ENCODE data around the gene TRIM63.

The TRIM63 gene

DNA sequence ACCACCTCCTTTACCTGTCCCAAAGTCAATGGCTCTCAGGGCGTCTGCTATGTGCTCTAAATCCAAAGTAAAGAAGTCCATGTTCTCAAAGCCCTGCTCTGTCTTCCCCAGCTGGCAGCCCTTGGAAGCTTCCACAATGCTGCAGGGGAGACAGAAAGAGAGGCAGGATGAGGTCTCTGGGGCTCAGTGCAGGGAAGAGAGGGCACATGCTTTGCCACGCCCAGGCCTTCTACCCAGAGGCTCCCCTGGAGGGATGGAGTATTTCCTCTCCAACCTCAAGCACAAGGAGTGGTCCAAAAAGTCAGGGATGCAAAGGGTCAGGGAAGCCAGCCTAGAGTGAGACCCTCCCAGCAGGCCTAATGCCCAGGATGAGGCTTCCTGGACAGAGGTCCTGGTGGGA is 10.2 kb downstream of the TRIM63 start:
- no peak for DNase-seq (ENCODE audit: low spot score)

DNA sequence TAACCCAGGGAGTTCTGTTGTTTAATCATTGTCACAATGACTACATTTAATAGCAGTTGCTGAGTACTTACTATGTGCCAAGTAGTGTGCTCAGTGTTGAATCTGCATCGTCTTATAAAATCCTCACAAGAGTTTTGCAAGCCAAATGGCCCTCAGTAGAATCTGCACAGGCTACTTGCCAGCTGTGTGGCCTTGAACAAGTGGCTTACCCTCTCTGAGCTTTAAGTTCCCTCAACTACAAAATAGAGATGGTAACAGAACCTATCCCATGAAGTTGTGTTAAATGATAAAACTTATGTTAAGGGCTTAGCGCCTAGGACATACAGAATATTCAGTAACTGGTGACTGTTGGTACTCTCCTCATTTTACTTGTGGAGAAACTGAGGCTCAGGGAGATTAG is 12.4 kb downstream of the TRIM63 start:
- no peak for DNase-seq (ENCODE audit: low spot score)

DNA sequence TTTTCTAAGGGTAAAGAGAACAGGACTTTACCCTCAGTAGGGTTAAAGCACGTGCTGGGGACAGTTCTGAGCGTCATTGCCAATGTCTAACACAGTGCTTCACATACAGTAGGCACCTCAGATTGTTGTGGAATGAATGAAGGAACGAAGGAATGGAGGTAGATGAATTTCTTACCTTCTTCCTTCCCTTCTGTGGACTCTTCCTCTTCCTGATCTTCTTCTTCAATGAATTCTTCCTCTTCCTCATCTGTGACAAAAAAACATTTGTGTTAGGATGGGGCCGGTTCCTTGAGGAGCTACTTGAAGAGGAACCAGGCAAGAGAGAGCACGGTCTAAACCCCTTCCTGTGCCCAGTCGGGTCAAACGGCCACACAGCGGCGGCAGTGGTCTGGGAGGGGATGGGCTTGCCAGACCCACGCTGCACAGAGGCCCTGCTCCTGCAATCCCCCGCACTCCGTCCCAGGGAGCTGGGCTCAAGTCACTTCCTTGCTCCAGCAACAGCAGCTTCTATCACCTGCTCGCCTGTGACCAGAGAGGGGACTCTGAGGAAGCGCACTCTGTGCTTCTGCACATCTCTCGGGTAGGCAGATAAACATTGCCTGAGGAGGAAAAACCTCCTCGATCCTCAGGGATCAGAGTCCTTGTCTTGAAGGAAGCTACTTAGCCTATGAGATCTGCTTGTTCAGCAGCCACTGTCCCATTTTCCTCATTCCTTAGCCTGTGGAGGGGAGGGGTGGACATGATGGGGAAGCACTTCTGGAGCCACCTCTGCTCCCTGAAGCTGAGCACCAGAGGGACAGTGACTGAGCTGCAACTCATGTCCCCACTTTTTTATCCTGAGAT is 13.5 kb downstream of the TRIM63 start:
- no peak for DNase-seq (ENCODE audit: low spot score)

DNA sequence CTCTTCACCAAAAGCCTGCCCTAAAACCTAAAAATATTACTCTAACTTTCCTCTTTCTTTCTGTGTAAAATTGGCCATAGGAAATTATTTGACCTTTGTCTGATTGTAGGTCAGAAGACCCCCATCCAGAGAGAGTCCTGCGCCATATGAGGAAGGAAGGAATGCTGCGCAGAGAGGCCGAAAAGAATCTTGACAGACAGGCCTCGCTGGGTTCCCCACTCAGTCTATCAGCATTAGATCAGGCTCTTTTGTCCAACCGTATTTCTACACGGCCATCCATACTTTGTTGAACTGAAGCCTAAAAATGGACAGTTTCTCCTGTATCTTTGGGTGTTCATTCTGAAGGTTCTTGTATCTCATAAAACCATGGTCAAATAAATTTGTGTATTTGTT is 17.2 kb downstream of the TRIM63 start:
- no peak for DNase-seq (ENCODE audit: low spot score)

DNA sequence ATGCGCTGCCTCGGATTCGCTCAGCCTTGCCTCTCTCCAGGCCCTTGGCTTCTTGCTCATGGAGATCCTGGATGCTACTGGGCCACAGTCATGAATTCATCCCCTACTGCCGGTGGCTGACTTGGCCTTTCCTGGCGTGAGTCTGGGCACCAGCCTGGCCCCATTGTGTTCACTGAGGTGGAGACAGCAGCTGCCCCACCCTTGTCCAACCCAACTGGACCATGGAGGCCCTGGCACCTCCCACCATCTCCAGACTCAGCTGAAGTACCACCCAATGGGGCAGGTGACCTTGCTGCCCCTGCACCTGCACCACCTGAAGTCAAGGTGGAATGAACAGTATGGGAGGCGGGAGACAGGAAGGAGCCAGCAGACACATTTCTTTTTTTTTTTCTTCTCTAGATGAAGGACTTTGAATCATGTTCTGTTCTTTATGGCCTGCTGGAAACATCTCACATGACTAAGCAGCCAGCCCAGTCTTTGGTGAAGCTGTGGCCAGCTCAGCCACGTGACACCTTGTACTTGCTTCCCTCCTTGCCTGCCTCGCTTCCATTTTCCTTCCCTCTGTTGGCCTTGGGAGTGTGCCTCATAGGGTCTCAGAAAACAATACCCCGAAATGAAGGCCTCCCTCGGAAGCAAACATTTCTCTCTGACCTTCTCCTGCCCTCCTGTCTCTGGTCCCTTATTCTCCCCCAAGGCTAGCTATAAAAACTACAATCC is 17.7 kb downstream of the TRIM63 start:
- DNase-seq (ENCODE audit: low spot score) = no peak

DNA sequence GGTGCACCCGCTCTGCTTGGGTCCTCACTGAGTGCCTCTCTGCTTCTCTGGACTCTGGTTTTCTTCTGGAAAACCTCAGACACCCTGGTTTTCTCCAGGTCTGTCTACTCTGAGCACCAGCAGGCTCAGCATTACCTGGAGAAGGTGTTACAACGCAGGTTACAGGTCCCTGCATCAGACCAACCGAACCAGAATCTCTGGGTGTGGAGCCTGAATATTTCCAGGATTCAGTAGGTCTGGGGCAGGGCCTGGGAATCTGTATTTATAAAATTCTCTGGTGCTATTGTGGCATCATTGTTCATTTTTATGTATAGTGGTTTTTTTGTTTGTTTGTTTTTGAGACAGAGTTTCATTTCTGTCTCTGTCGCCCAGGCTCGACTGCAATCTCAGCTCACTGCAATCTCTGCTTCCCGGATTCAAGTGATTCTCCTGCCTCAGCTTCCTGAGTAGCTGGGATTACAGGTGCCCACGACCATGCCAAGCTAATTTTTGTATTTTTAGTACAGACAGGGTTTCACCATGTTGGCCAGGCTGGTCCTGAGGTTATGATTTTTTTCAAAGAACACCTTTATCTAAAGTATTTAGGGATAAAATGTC is 20.1 kb downstream of the TRIM63 start:
- no peak for DNase-seq (ENCODE audit: low spot score)

DNA sequence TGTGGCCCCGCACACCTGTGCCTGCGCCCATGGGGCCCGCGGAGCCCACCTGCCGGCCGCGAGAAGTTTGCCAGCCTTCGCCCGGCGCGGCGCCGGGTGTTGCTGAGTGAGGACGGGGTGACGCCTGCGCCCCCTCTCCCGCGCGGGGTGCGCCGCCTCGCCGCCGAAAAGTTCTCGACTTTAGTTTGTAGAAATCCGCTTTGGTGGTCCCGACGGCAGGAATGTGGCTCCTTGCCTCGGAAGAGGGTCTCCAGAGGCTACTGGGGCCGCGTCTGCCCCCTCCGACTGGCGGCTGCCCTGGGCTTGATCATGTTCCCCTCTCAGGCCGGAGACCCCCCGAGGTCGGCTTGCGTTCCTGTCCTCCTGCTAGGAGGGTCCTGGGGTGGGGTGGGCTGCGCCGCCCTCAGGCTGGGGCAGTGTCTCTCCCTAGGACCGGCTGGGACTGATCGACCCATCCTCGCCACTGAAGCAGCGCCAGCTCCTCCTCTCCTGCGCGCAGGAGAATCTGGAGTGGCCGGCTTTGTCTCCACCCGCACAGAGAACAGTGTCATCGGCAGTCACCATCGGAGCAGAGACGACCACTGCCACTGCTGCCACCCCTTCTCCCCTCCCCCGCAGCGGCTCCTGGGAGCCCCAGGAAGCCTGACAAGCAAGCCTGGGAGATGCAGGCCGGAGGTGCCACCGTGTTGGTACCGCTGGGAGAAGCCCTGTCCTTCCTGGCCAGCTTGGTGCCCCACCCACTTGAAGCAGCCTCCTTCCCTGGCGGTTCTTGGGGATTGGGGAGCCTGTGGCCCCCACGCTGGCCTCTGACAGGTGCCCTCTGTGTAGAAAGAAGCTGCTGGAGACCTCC is 21.0 kb downstream of the TRIM63 start:
- DNase-seq (ENCODE audit: low spot score) = no peak

DNA sequence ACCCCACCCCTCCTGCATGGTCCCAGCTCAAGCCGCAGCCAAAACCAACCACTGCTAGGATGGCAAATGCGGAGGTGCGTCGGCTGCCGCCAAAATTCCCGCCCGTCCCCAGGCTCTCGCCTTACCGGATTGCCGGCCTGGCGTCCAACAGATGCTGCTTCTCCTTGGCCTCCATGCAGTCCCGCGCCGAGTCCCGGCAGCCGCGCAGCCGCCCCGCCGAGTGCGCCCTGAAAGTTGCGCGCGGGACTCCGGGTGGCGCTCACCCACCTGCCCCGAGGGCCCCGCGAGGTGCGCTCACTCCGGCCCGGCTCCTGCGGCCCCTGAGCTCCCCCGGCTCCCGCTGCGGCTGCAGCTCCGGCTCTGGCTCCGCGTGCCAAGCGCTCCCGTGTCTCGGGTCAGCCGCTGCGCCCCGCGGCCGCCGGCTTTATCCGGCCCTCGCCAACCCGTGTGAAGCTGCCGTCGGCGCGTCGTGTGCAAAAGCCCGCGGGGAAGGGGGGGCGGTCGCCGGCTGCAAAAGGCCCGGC is 21.6 kb downstream of the TRIM63 start, which contains the start of gene SLC30A2:
Gene SLC30A2 (minus strand): TSS at position 397 of the 524 bp plus-strand sequence. CDS start 222 bp downstream, at position 175.
- DNase-seq (ENCODE audit: low spot score) = no peak

DNA sequence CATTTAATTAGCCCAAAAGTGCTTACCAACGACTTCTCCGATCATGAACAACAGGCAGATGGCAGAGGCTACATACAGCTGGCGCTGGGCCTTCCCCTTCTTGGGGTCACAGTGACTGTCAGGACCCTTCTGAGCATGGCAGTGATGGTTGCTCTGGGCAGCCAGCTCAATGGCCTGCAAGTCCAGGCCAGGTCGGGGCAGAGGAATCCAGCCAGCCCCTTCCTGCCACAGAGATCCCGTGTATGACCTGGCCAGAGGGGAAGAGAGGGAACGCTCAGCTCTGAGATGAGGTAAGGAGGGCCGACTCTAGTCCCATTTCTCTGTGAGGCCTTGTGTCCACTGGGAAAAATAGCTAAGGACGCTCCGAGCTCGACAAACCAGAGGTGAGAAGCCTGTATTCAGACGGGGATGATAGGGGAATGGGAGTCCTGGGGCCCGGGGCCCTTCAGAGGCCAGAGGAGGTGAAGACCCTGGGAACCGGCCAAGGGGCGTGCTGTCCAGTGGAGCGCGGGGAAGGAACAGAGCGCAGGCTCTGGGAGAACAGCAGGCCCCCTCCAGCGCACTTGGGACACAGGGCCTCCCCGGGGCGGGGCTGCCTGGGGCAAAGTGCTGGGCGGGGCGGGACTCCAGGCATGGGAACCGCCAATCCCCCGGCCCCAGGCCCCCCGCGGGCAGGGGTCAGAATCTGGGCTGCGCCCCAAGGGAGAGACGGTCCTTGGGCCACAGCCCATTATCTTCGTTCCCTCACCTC is 22.3 kb downstream of the TRIM63 start:
- DNase-seq (ENCODE audit: low spot score) = no peak

DNA sequence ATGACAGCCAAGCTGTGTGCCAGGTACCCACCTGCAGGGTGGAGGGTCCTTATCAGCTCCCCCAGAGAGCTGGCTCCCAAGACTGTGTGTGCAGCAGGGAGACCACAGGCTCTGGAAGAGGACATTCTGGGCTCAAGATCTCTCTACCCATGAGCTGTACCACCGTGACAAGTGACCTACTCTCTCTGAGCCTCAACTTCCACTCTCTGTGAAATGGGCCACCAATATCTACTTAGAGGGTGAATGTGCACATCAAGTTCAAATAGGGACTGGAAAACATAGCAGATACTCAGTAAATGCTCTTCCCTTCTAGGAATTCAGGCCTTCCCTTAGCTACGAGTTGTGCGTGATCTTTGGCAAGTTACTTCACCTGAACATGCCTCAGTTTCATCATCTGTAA is 23.0 kb downstream of the TRIM63 start:
- DNase-seq (ENCODE audit: low spot score) = no peak

DNA sequence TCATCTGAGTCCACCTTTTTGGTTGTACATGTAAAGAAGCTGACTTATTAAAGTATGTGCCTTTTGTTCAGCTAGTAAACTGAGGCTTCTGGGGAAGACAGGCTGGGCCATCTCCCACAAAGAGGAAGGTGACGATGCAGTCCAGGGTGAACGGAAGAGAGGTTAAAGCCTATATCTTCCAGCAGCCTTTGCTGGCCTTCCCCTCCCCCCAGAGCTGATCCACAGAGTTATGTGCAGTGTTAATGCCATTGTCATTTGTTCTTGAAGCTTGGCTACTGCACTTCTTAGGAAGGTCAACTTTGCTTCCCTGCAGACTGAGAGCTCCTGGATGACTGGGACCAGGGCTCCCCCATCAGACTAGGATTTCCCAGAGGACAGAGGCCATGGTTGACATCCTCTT is 23.7 kb downstream of the TRIM63 start:
- DNase-seq (ENCODE audit: low spot score) = no peak

DNA sequence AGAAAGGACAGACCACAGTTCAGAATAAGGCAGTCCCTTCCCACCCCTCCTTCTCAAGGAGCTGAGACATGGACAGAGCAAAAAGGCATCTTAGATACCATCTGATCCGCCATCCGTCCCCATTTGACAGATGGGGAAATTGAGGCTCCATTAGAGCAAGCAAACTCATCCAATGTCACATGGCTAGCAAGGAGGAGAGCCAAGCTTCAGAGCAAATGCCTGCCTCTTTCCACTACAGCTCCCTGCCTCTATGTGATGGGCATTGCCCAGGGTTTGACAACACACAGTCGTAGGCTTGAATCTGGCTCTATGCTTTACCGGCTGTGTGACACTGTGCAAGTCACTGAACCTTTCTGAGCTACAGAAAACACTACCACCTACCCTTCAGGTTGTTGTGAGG is 25.5 kb downstream of the TRIM63 start:
- no peak for DNase-seq (ENCODE audit: low spot score)

DNA sequence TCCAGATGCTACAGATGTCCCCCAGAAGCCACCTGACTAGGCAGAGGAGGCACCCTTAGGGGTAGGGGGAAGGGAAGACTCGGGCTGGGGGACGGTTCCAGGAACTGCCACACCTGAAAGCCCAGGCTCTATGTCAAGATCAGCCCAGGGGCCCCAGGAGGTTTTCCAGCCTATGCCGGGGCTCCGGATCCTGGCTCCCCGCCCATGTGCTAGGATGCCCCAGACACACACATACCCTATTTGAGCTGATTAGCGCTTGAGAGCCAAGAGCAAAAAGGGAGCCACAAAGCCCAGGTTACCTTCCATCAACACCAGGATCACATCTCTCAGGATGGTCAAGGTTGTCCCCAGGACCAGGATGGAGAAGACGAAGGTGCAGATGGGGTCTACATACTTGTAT is 26.0 kb downstream of the TRIM63 start:
- DNase-seq (ENCODE audit: low spot score) = no peak

DNA sequence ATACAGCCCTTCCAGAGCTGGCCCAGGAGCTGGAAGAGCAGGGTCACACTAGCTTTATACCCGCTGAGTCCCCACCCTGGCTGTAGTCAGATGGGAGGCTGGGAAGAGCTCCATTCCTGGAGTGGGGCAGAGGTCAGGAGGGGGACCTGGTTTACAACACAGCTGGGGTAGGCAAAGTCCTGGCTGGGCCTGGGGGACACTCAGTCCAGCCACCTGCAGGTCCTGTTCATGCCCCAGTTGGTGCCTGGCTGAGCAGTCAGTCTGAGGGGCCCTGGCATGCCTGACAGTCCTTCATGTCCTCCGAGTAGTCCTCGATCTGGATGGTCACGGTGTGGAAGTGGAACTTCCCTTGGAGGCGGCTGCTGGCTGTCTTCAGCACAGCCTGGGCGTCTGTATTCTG is 28.5 kb downstream of the TRIM63 start:
- no peak for DNase-seq (ENCODE audit: low spot score)

DNA sequence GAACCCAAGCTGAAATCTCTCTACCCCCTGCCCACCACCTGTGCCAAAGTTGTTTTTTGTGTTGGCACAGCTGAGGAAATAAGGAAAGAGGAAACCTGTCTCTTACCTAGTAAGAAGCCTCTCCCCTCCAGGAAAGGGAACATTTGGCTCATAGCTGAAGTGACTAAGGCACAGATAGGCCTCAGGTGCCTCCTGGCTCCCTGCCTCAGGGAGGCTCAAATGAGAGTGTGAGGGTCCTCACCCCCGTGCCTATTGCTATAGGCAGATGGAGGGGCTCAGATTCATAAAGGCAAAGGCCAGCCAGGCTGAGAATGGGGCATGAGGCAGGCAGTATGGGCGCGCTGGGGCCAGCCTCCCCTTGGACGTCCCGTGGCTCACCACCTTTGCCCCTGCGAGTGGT is 29.0 kb downstream of the TRIM63 start:
- DNase-seq (ENCODE audit: low spot score) = no peak

DNA sequence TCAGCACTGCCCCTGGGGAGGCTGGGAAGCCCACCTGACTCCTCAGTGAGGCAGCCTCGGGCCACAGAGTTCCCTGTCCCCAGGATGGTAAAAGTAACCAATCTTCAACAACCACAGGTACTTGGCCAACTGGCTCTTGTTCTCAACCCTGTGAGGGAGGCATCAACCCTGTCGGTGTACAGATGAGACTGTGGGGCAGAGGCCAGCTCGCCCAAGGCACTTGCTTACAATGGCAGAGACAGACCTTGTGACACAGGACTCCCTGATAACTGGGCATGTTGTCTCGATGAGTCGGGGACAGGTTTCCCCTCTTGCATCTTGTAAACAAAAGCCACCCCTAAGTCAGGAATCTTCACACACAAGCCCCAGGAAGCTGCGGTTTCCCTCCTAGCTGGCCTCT is 29.5 kb downstream of the TRIM63 start:
- no peak for DNase-seq (ENCODE audit: low spot score)

DNA sequence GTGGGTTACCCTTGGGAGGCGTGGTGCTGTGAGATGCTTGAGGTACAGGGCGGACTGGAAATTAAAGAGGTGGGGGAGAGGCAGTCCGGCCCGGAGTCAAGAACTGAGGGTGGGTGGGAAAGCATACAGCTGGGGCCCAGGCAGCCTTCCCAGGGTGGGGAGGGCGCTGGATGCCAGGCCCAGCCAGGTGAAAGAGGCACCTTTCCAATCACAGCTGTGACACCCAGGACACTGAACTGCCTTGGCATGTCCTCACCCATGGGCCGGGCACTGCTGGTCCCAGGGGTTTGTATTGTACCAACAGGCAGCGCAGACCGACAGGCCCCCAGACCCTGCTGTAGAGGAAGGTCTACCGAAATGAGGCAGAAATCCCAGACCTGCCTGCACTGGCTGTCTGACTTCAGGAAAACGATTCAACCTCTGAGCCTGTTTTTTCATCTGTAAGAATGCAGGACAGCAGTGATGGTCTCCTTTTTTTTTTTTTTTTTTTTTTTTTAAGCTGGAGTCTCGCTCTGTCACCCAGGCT is 30.6 kb downstream of the TRIM63 start:
- DNase-seq (ENCODE audit: low spot score) = no peak

DNA sequence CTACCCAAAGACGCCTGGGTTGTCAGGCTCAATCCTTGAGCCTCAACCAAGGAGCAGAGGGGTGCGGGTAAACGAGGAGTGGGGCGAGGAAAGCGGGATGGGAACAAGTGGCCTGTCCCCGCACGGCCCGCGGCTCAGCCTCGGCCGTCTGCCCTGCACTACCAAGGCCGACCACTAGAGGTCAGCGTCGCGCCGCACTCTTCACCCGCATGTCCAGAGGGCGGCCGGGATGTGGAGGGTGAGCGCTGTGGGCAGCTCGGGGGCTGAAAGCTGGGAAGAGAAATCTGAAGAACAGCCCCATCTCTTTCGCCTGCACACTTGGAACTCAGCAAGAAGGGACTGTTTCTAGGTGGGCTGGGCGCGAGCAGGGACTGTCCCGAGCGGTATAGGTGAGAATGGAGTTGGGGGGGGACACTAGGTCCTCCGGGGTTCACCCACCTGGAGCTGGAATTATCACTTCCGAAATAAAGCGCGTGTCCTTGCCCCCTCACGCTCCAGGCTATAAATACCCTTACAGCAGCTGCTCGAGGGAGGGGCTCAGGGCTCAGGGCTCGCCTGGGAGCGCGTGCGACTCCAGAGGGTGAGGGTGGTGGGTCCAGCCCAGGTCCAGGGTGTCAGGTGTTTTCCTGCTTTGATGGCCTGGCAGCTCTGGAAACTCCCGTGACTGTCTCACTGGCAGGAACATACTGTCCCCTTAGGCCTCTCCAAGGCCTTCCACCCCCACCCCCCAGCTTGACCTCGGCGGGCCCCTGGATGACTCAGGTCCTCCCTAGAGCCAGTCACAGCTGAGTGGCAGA is 31.3 kb downstream of the TRIM63 start:
- peak; percentile 92 for DNase-seq (ENCODE audit: low spot score)

DNA sequence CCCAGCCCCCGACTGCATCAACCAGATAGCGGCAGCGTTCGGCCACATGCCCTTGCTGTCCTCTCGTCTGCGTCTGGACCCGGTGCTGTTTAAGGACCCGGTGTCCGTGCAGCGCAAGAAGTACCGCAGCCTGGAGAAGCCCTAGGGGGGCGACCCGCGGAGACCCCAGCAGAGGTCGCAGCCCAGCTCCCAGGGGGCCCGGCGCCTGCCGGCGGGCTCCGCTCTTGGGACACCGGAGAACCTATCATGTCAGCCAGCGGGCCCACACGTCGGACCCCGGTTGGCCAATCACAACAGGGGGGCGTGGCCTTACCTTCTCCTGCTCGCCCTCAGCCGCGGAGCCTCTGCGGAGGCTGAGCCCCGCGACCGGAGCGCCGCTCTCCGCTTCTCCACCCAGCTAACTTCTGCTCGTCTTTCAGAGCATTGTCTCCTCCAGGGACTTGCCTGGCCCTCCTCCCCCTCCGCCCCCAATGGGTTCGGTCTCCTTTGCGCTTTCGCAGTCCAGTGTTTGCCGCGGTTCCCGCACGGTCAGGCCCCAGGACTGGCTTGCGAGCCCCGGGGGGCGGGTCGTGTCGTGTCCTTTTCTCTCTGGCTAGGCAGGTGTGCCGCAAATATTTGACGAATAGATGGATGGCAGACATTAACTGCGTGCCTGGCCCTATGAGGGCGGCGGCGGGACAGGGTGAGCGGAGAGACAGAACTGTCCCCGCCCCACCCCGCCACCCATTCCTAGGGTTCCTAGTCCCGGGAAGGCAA is 32.0 kb downstream of the TRIM63 start:
- peak; percentile 91 for DNase-seq (ENCODE audit: low spot score)

Data from left forelimb (tissue), 1 donor.